Measurements from ENCODE around the gene SAPCD2. TPM values are rescaled to one million over a fixed set of nuclear protein-coding genes. Genes with fewer than 3 reads are reported as not detected.

SAPCD2 gene
- total and polyA plus RNA-seq, 2 experiments from 2014 or later: 13.4 to 60.3 TPM

DNA sequence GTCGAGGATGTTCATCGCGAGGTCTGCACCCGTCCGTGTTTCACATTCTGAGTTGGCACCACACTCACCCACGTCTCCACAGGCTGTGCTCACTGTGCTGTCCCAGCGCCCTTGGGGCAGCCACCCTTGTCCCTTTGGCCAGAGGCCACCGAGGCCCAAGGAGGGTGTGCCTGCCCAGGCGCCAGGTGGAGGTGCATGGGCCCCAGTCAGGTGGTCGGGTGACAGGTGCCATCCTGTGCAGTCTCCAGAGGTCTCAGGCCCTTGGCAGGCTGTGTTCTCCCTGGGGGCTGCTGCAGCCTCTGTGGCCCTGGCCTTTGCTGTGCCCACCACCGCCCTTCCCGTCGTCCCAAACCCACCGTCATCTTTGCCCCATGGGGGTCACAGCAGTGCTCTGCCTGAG lies 28.9 kb upstream of the SAPCD2 start:
- no peak for TF ChIP-seq JUNB (IDR thresholded peaks at IDR 0.05; ENCODE audit: unreplicated experiment)
- TF ChIP-seq, protein P1, sequence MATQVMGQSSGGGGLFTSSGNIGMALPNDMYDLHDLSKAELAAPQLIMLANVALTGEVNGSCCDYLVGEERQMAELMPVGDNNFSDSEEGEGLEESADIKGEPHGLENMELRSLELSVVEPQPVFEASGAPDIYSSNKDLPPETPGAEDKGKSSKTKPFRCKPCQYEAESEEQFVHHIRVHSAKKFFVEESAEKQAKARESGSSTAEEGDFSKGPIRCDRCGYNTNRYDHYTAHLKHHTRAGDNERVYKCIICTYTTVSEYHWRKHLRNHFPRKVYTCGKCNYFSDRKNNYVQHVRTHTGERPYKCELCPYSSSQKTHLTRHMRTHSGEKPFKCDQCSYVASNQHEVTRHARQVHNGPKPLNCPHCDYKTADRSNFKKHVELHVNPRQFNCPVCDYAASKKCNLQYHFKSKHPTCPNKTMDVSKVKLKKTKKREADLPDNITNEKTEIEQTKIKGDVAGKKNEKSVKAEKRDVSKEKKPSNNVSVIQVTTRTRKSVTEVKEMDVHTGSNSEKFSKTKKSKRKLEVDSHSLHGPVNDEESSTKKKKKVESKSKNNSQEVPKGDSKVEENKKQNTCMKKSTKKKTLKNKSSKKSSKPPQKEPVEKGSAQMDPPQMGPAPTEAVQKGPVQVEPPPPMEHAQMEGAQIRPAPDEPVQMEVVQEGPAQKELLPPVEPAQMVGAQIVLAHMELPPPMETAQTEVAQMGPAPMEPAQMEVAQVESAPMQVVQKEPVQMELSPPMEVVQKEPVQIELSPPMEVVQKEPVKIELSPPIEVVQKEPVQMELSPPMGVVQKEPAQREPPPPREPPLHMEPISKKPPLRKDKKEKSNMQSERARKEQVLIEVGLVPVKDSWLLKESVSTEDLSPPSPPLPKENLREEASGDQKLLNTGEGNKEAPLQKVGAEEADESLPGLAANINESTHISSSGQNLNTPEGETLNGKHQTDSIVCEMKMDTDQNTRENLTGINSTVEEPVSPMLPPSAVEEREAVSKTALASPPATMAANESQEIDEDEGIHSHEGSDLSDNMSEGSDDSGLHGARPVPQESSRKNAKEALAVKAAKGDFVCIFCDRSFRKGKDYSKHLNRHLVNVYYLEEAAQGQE (IDR thresholded peaks at IDR 0.05; ENCODE audit: unreplicated experiment): no peak
- no peak for TF ChIP-seq EZH2 (IDR thresholded peaks at IDR 0.05; ENCODE audit: low read depth, unreplicated experiment)
- no peak for TF ChIP-seq NANOG (IDR thresholded peaks at IDR 0.05; ENCODE audit: borderline replicate concordance)
- Histone ChIP-seq H3F3A (replicated peaks; ENCODE audit: low read depth) (peaks cover 11% of the 10 kb centered on the region; the same call in 1 of the 2 replicates), H3K27ac (ENCODE audit: low read depth) (no peak overlapping the region), H4K20me1 (replicated peaks; ENCODE audit: insufficient read depth) (no peaks in the 10 kb centered on the region), H3K4me1 (ENCODE audit: insufficient read depth) (no peaks in the 10 kb centered on the region), H2AFZ (no peak overlapping the region), H3K79me2 (replicated peaks; ENCODE audit: insufficient read depth) (no peaks in the 10 kb centered on the region), H3K4me2 (no peak overlapping the region), H3K36me3 (ENCODE audit: insufficient read depth) (peaks cover 8% of the 10 kb centered on the region), H3K27me3 (ENCODE audit: insufficient read depth) (no peaks in the 10 kb centered on the region), H3K9me2 (ENCODE audit: insufficient read depth) (no peaks in the 10 kb centered on the region), H3K4me3 (no peak overlapping the region)
- DNase-seq (ENCODE audit: low spot score) (no peak), ATAC-seq (no peak)
- H3K27me3 Mint-ChIP-seq (ENCODE audit: insufficient read depth, low read depth, poor library complexity): peaks cover 2% of the 10 kb centered on the region
- H3K4me1 Mint-ChIP-seq: no peaks in the 10 kb centered on the region; the same call in 2 of the 3 replicates
- H3K4me3 Mint-ChIP-seq: no peak overlapping the region
- H3K27ac Mint-ChIP-seq: no peak overlapping the region
- peaks cover 18% of the 10 kb centered on the region for H3K36me3 Mint-ChIP-seq (ENCODE audit: low read depth)
- H3K9me3 Mint-ChIP-seq: peaks cover 2% of the 10 kb centered on the region; the same call in 1 of the 3 replicates

DNA sequence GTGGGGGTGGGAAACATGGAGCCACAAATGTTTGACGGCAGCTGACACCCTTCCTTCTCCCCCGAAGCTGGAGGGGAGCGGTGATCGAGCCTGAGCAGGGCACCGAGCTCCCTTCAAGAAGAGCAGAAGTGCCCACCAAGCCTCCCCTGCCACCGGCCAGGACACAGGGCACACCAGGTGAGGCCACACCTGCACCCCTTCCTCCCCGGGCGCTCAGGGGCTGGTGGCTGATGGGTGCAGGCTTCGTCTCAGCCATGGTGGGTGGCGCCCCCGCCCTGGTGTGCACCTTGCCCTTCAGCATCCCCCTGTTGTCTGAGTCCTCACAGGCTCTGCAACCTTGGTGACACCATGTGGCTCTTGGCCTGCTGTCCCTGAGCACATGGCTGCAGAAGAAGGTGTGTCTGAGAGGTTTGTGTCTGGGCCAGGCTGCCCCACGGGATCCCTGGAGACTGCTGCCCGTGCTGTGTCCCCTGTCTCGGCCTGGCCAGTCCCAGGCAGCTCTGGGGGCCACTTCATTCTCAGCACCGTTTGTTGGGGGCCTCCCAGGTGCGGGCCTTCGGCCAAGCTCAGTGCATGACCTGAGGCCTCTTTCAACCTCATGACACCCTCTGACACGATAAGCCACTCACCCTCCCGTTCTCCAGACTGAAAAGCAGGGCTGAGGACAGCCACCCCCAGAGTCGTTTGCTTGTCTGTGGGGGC lies 27.6 kb upstream of the SAPCD2 start:
- Histone ChIP-seq H3K27me3 (ENCODE audit: insufficient read depth) (no peaks in the 10 kb centered on the region), H3K4me2 (no peak overlapping the region), H3K36me3 (ENCODE audit: insufficient read depth) (peaks cover 8% of the 10 kb centered on the region), H3K27ac (ENCODE audit: low read depth) (no peak overlapping the region), H2AFZ (no peak overlapping the region), H3K79me2 (replicated peaks; ENCODE audit: insufficient read depth) (no peaks in the 10 kb centered on the region), H3K4me1 (ENCODE audit: insufficient read depth) (no peaks in the 10 kb centered on the region), H3K9me2 (ENCODE audit: insufficient read depth) (no peaks in the 10 kb centered on the region), H3F3A (replicated peaks; ENCODE audit: low read depth) (peaks cover 8% of the 10 kb centered on the region; the same call in 1 of the 2 replicates), H4K20me1 (replicated peaks; ENCODE audit: insufficient read depth) (no peaks in the 10 kb centered on the region), H3K4me3 (no peak overlapping the region)
- H3K27ac Mint-ChIP-seq: no peak overlapping the region
- DNase-seq (ENCODE audit: low spot score): no peak
- no peak overlapping the region for H3K4me3 Mint-ChIP-seq
- H3K9me3 Mint-ChIP-seq: 0 out of 3 replicates have a peak, but pooled peaks cover 2% of the 10 kb centered on the region
- peaks cover 21% of the 10 kb centered on the region for H3K36me3 Mint-ChIP-seq (ENCODE audit: low read depth)
- H3K27me3 Mint-ChIP-seq (ENCODE audit: insufficient read depth, low read depth, poor library complexity): peaks cover 4% of the 10 kb centered on the region
- ATAC-seq: no peak
- H3K4me1 Mint-ChIP-seq: no peaks in the 10 kb centered on the region
- TF ChIP-seq NANOG (IDR thresholded peaks at IDR 0.05; ENCODE audit: borderline replicate concordance) (no peak), ZNF331 (CRISPR knock-in tag; IDR thresholded peaks at IDR 0.05; ENCODE audit: low read depth) (no peak)
